Breast epithelium (tissue), 4 donors: Measurements from ENCODE around the gene ADAMTS17. TPM values are rescaled to one million over a fixed set of nuclear protein-coding genes. Genes with fewer than 3 reads are reported as not detected.

Experiments
- DNase-seq, 2 donors: peaks; one replicate each; pipeline ENCODE4 v3.0.0-alpha.2; 2019; ENCODE audit warnings: low spot score in 2 of 2
- H3K27ac ChIP-seq, 2 donors: fragments of 200-600 bp; sonication (generic) in 1 of 2; one replicate each; pipeline ENCODE4 v1.5.1; 2016 to 2019; ENCODE audit warnings: mild to moderate bottlenecking in 1 of 2
- H3K27me3 ChIP-seq, 2 donors: fragments of 200-600 bp; sonication (generic) in 1 of 2; one replicate each; pipeline versions ENCODE4 v1.5.1 to v1.6.0; 2017 to 2019; ENCODE audit warnings: control low read depth in 1 of 2, mild to moderate bottlenecking in 1 of 2
- H3K36me3 ChIP-seq: fragments of 200-600 bp; one replicate; pipeline ENCODE4 v1.5.1; 2019
- H3K4me1 ChIP-seq, 2 donors: fragments of 200-600 bp; sonication (generic); one replicate each; pipeline ENCODE4 v1.5.1; 2016 to 2019; ENCODE audit warnings: control low read depth in 1 of 2
- H3K4me3 ChIP-seq, 3 donors: fragments of 200-600 bp; sonication (generic); 1 replicate in 2 of 3; 2 replicates in 1 of 3; pipeline ENCODE4 v1.5.1; 2016 to 2019; ENCODE audit warnings: mild to moderate bottlenecking in 3 of 3, moderate library complexity in 2 of 3
- H3K9me3 ChIP-seq, 2 donors: fragments of 200-600 bp; sonication (generic) in 1 of 2; one replicate each; pipeline ENCODE4 v1.5.1; 2016 to 2019; ENCODE audit warnings: control low read depth in 1 of 2
- POLR2A ChIP-seq: fragments of 450-650 bp; IDR thresholded peaks from one replicate; pipeline ENCODE4 v1.6.1; 2016; ENCODE audit warnings: antibody characterized with exemption, mild to moderate bottlenecking, moderate library complexity
- POLR2AphosphoS5 ChIP-seq, 3 donors: sonication (generic); formaldehyde crosslinking; IDR thresholded peaks; one replicate each; pipeline ENCODE4 v1.6.1; 2017; ENCODE audit warnings: antibody characterized with exemption in 3 of 3
- intact Hi-C: fragments of 100-400 bp; cut with DNase I; formaldehyde crosslinking; loops from one replicate; pipeline ENCODE4 v1.15.1; 2023; ENCODE audit warnings: low total_unique reads
- total RNA-seq, 3 donors: library from RNA; depleted of rRNA; stranded (reverse); fragments of >200 nt; gene quantifications; one replicate each; pipeline ENCODE4 v1.1.0, GENCODE V29; 2016
- TF ChIP-seq, protein P1 (sequence below), 3 donors: fragments of 450-650 bp; IDR thresholded peaks; one replicate each; pipeline ENCODE4 v1.5.1; 2016 to 2017; ENCODE audit warnings: antibody characterized with exemption in 3 of 3, mild to moderate bottlenecking in 3 of 3, moderate library complexity in 3 of 3

The ADAMTS17 gene
- total RNA-seq, 3 donors from 2014 or later, result 5.1 to 8.0 (median 5.9) TPM

DNA sequence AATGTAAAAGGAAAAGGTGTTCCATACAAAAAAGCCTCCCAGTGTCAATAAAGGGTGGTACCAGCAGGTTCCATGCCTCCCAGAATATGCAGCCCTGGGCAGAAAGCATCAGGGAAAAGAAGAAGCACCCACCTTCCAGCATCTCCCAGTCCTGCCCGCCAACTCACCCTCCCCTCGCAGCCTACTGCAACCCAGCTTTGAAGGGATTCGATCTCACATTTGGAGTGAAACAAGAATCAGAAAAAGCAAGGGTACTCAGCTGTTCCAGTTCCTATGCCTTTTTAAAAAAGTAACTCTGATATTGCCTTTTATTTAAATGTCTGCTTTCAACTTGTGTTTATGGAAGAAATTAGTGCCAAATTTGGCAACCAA lies 166.9 kb downstream of the ADAMTS17 start:
- H3K27me3 ChIP-seq, result no peaks in the 10 kb centered on the region
- no peaks in the 10 kb centered on the region for H3K36me3 ChIP-seq
- no peak overlapping the region for H3K27ac ChIP-seq
- no peak for DNase-seq
- H3K9me3 ChIP-seq, result peaks cover 21 to 26% of the 10 kb centered on the region in 2 donors
- no peaks in the 10 kb centered on the region for H3K4me1 ChIP-seq
- intact Hi-C loops, result no loop called here
- H3K4me3 ChIP-seq, result no peak overlapping the region
- no peak for TF ChIP-seq POLR2AphosphoS5 (IDR thresholded peaks at IDR 0.05)
- TF ChIP-seq, protein P1, sequence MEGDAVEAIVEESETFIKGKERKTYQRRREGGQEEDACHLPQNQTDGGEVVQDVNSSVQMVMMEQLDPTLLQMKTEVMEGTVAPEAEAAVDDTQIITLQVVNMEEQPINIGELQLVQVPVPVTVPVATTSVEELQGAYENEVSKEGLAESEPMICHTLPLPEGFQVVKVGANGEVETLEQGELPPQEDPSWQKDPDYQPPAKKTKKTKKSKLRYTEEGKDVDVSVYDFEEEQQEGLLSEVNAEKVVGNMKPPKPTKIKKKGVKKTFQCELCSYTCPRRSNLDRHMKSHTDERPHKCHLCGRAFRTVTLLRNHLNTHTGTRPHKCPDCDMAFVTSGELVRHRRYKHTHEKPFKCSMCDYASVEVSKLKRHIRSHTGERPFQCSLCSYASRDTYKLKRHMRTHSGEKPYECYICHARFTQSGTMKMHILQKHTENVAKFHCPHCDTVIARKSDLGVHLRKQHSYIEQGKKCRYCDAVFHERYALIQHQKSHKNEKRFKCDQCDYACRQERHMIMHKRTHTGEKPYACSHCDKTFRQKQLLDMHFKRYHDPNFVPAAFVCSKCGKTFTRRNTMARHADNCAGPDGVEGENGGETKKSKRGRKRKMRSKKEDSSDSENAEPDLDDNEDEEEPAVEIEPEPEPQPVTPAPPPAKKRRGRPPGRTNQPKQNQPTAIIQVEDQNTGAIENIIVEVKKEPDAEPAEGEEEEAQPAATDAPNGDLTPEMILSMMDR (IDR thresholded peaks at IDR 0.05), result no peak
- no peak for TF ChIP-seq POLR2A

DNA sequence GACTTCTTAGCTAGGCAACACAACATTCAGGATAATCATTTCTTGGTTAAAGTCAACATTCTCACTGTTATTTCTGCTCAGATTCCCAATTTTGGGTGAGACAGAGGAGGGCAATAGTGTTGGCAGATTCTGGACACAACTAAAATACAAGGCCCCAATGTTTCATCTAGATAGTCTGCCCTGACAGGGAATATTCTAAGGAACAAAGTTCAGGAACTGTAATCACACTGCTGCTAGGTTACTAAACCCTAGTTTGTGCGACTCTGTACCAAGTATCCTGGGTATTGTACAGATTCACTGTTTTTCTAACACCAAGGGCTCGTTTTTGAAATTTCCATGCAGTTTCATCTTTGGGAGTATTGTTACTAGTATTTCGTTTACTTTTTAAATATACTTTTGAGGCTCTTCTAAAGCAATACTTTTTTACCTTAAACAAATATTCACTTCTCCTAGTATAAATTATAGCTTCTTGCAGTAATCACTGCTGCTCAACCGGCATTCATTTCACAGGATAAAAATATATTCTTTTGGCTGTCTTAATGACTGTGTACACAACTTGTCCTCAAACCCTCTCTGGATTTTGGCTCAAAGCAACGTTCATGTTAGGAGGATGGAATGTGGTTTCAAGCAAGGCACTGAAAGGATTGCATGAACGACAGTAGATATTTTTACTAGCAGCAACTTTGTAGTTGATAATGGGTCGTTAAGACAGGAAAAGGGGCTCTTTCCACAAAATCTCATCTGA lies 167.4 kb downstream of the ADAMTS17 start:
- Histone ChIP-seq H3K4me3 (no peak overlapping the region), H3K36me3 (no peaks in the 10 kb centered on the region), H3K27ac (no peak overlapping the region), H3K27me3 (no peaks in the 10 kb centered on the region), H3K4me1 (no peaks in the 10 kb centered on the region), H3K9me3 (peaks cover 21 to 26% of the 10 kb centered on the region in 2 donors)
- intact Hi-C loops, result no loop called here
- no peak for DNase-seq
- TF ChIP-seq POLR2AphosphoS5 (IDR thresholded peaks at IDR 0.05) (no peak), POLR2A (no peak)
- TF ChIP-seq, protein P1 (IDR thresholded peaks at IDR 0.05), result no peak

DNA sequence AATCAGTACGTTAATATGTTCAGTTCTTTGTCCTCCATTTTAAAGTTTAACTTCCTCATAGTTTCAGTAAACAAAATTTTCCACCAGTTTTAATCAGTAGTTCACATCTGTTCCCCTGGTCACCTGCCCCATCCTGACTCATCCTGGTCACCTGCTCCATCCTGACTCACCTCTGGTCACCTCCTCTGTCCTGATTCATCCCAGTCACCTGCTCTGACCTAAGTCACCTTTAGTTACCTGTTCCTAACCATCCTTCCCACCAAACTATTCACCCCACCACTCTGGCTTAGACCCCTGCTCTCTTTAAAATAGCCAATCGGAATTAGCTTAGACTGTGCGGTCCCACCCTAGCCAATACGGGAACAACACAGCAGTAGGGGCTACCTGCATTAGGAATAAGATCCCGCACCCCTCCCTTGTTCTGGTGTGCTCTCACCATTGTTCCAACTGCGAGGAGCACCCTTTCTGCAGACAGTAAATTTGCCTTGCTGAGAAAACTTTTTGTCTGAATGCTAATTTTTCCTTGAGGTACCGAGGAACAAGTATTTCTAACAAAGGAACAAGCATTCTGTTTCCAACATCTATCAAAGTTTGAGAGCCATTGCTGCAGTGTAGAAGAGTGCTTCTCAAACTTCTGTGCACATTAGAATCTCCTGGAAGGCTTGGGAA lies 169.3 kb downstream of the ADAMTS17 start:
- Histone ChIP-seq H3K4me3 (no peak overlapping the region), H3K9me3 (peaks cover 21 to 26% of the 10 kb centered on the region in 2 donors), H3K27me3 (no peaks in the 10 kb centered on the region), H3K27ac (no peak overlapping the region), H3K36me3 (no peaks in the 10 kb centered on the region), H3K4me1 (no peaks in the 10 kb centered on the region)
- intact Hi-C loops, result no loop called here
- TF ChIP-seq, protein P1 (IDR thresholded peaks at IDR 0.05), result no peak
- TF ChIP-seq POLR2A, result no peak
- no peak for TF ChIP-seq POLR2AphosphoS5 (IDR thresholded peaks at IDR 0.05)
- DNase-seq, result no peak

DNA sequence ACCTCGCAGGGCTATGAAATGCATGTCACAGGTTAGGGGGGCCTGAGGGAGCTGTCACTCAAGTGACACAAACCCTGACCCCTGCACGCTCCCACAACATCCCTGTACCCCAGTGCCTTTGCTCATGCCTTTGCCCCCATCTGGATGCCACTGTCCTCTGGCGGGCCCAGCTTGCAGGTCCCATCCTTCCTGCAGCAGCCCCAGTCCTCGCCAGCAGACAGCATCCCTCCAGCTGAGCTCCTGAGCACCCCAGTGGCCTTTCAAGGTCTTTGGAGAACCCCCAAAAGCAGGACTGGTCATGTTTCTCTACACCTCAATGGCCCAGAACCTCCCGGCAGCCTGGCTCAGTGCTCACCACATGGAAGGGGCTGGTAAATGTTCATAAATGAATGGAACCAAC lies 170.4 kb downstream of the ADAMTS17 start:
- no peak overlapping the region for H3K4me3 ChIP-seq
- H3K27ac ChIP-seq, result no peak overlapping the region
- no peaks in the 10 kb centered on the region for H3K27me3 ChIP-seq
- H3K36me3 ChIP-seq, result no peaks in the 10 kb centered on the region
- TF ChIP-seq POLR2AphosphoS5 (IDR thresholded peaks at IDR 0.05) (no peak), POLR2A (no peak)
- TF ChIP-seq, protein P1 (IDR thresholded peaks at IDR 0.05), result no peak
- DNase-seq, result no peak
- peaks cover 21 to 26% of the 10 kb centered on the region in 2 donors for H3K9me3 ChIP-seq
- no peaks in the 10 kb centered on the region for H3K4me1 ChIP-seq
- intact Hi-C loops, result no loop called here
